Activated CD4-positive, alpha-beta T cell treated with anti-CD3 and anti-CD28 coated beads, Interleukin-2, amount 10 ng/mL, durations not matched to agents 24 days and 14 days (primary cell): ENCODE results near the gene FAM184A. TPM values are rescaled to one million over a fixed set of nuclear protein-coding genes. Genes with fewer than 3 reads are reported as not detected.
"Not testable (repeated sequence)": the region's sequence is repeated elsewhere in the genome, so short reads cannot be mapped to it uniquely, and the experiment has no call there.

Experiments used
- DNase-seq: peaks from one replicate; pipeline ENCODE4 v3.0.0; 2022
- H3K27ac Mint-ChIP-seq: one replicate; pipeline ENCODE4 v1.8.0; 2022; ENCODE audit warnings: mild to moderate bottlenecking, mixed read lengths
- H3K27me3 Mint-ChIP-seq: one replicate; pipeline ENCODE4 v1.8.0; 2022; ENCODE audit warnings: mixed read lengths
- H3K36me3 Mint-ChIP-seq: one replicate; pipeline ENCODE4 v1.8.0; 2022; ENCODE audit warnings: low read depth, mild to moderate bottlenecking, mixed read lengths
- H3K4me1 Mint-ChIP-seq: one replicate; pipeline ENCODE4 v1.8.0; 2021; ENCODE audit warnings: mixed read lengths
- H3K4me3 Mint-ChIP-seq: one replicate; pipeline ENCODE4 v1.8.0; 2022; ENCODE audit warnings: mild to moderate bottlenecking, moderate library complexity, mixed read lengths
- H3K9me3 Mint-ChIP-seq: one replicate; pipeline ENCODE4 v1.8.0; 2021; ENCODE audit warnings: mixed read lengths
- intact Hi-C: fragments of 100-400 bp; cut with micrococcal nuclease; formaldehyde crosslinking; loops from one replicate; pipeline ENCODE4 v1.15.1; 2023
- total RNA-seq: library from RNA; stranded (reverse); gene quantifications from 2 replicates; pipeline ENCODE4 v1.2.3, GENCODE V29; 2022

Gene FAM184A, protein sequence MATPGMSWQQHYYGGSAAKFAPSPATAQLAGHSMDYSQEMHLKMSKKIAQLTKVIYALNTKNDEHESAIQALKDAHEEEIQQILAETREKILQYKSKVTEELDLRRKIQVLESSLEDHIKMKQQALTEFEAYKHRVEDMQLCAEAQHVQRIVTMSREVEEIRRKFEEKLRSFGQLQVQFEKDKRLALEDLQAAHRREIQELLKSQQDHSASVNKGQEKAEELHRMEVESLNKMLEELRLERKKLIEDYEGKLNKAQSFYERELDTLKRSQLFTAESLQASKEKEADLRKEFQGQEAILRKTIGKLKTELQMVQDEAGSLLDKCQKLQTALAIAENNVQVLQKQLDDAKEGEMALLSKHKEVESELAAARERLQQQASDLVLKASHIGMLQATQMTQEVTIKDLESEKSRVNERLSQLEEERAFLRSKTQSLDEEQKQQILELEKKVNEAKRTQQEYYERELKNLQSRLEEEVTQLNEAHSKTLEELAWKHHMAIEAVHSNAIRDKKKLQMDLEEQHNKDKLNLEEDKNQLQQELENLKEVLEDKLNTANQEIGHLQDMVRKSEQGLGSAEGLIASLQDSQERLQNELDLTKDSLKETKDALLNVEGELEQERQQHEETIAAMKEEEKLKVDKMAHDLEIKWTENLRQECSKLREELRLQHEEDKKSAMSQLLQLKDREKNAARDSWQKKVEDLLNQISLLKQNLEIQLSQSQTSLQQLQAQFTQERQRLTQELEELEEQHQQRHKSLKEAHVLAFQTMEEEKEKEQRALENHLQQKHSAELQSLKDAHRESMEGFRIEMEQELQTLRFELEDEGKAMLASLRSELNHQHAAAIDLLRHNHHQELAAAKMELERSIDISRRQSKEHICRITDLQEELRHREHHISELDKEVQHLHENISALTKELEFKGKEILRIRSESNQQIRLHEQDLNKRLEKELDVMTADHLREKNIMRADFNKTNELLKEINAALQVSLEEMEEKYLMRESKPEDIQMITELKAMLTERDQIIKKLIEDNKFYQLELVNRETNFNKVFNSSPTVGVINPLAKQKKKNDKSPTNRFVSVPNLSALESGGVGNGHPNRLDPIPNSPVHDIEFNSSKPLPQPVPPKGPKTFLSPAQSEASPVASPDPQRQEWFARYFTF
- total RNA-seq = 7.5 and 9.0 TPM in 2 replicates

DNA sequence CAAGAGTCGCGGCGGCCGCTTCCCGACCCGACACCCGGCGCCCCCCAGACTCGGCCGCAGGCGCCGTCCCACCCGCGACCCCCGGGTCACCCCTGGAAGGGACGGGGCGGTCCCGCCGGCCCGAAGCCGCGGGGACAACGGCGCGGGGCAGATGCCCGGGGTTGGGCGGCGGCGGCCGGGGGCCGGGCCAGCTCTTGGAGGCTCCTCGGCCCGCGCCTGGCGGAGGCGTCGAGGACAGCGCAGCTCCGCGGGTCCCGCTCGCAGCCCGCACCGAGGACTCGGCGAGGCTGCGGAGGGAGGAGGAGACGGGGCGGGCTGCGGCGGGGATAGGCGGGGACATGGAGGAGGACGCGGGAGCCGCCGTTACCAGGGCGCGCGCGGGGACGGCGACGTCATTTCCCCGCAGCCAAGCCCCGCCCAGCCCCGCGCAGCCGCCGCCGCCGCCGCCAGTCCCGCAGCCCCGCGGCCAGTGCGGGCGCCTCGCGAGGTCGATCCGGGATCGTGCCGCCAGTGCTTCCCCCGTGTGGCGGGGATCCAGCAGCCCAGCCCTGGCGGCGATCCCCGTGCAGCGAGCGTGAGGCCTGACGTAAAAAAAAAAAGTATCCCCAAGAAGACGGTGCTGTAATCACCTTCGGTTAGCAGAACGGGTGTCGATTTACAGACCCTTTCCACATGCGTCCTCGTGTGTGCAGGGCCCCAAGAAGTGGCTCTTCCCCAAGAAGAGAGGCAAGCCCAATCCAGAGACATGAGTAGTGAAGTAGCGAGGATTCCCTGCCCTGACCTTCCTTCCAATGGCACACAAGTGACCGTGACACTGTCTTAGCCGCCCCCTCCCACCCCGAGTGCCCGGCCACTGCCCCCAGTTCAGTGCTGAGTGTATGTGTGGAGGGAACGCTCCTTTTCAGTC, at the start of gene FAM184A:
TSS of gene FAM184A (minus strand) at position 289 of the 907 bp plus-strand sequence. CDS start 365 bp downstream, outside the sequence.
- intact Hi-C loops = loop anchor here (1.0 to 10.0 kb wide), 5 partner anchors 34 to 424 kb away; partner anchors contain the start of genes CEP85L and MCM9

DNA sequence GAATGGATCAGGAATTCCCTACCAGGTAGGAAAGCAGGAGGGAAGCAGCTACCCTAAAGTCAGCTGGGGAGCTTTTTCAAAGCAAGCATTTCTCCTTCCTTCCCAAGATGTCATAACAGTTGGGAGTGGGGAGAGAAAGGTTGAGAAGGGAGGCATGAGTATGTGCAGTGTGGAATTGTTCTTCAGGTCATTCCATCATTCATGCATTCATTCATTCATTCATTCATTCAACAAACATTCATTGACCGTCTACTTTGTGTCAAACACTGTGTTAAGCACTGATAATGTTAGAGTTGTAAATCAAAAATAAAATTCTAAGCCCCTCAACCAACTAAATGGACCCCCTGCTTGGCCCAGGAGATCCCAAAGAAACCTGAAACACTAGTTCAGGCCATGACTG, 49.2 kb upstream of the FAM184A start:
- DNase-seq = no peak
- H3K4me3 Mint-ChIP-seq = no peak overlapping the region
- intact Hi-C loops = no loop called here

More for the DNA sequence above, at the start of gene FAM184A:
- peak; percentile 94 for DNase-seq
- H3K4me1 Mint-ChIP-seq = peaks cover 37% of the 10 kb centered on the region
- H3K27me3 Mint-ChIP-seq = peaks cover 6% of the 10 kb centered on the region
- peaks cover 6% of the 10 kb centered on the region for H3K9me3 Mint-ChIP-seq
- no peaks in the 10 kb centered on the region for H3K36me3 Mint-ChIP-seq
- H3K27ac Mint-ChIP-seq = peak within 1 kb of the TSS; percentile 93
- peak within 1 kb of the TSS; percentile 93 for H3K4me3 Mint-ChIP-seq

DNA sequence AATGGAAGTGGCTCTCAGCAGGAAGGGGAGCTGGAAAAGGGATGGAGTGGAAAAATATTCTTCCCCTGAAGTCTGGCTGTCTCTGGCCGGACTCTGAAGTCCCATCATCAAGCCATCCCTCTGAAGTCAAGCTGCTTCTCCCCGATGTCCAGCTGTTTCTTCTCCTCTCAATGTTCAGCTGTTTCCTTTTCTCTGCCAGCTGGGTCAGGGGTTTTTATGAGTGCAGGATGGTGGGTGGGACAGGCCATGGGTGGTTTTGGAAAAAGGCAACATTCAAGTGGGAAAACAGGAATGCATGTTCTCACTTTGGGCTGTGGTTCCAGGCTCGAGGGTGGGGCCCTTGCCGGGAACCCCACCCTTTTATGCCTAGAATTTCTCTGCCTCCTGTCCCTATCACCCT, 48.4 kb upstream of the FAM184A start:
- H3K4me1 Mint-ChIP-seq = peaks cover 12% of the 10 kb centered on the region
- no peak overlapping the region for H3K27ac Mint-ChIP-seq
- no peaks in the 10 kb centered on the region for H3K36me3 Mint-ChIP-seq
- no peaks in the 10 kb centered on the region for H3K9me3 Mint-ChIP-seq
- DNase-seq = no peak
- intact Hi-C loops = no loop called here
- peaks cover 4% of the 10 kb centered on the region for H3K27me3 Mint-ChIP-seq
- H3K4me3 Mint-ChIP-seq = no peak overlapping the region

More for the DNA sequence above, 49.2 kb upstream of the FAM184A start:
- Mint-ChIP-seq H3K27me3 (peaks cover 4% of the 10 kb centered on the region), H3K9me3 (no peaks in the 10 kb centered on the region), H3K4me1 (peaks cover 12% of the 10 kb centered on the region), H3K36me3 (no peaks in the 10 kb centered on the region), H3K27ac (no peak overlapping the region)

DNA sequence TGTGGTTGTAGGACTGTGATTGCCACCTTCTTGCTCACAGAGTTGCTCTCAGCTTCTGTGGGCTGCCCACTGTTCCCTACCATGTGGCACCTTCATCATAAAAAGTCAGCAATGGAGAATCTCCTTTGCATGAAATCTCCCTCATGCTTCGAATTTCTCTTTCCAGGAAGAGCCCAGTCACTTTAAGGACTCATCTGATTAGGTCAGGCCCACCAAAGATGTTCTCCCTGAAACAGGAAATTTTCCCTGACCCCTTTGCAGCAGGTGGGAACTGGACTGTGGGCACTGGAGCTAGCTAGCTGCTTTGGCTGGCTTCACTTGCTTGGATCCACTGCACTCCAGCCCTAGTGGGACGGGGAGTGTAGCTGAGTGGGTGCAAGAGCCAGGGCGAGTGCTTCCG, 47.7 kb upstream of the FAM184A start:
- DNase-seq = no peak
- H3K36me3 Mint-ChIP-seq = no peaks in the 10 kb centered on the region
- H3K27me3 Mint-ChIP-seq = peaks cover 4% of the 10 kb centered on the region
- no peak overlapping the region for H3K4me3 Mint-ChIP-seq
- H3K9me3 Mint-ChIP-seq = no peaks in the 10 kb centered on the region
- peaks cover 12% of the 10 kb centered on the region for H3K4me1 Mint-ChIP-seq
- no peak overlapping the region for H3K27ac Mint-ChIP-seq
- intact Hi-C loops = no loop called here

DNA sequence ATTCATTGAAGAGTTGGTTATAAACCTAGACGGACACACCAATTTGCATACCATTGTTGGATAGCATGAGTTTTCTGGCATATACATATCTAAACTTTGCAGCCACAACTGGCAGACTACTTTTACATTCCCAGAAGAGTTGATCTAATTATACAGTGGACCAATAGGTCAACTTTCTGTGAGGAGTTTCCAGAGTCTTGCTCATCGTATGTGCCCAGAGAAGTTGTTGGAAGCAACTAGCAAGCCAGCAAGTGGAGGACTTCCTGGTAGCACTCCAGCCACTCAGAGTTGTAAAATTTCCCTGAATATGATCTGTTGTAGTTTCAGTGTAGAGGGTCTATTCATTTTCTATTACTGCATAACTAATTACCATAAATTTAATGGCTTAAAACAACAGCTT, 47.1 kb upstream of the FAM184A start:
- Mint-ChIP-seq H3K27me3 (peaks cover 4% of the 10 kb centered on the region), H3K27ac (no peak overlapping the region), H3K9me3 (no peaks in the 10 kb centered on the region), H3K4me1 (peaks cover 12% of the 10 kb centered on the region), H3K4me3 (no peak overlapping the region), H3K36me3 (no peaks in the 10 kb centered on the region)
- intact Hi-C loops = no loop called here
- no peak for DNase-seq

DNA sequence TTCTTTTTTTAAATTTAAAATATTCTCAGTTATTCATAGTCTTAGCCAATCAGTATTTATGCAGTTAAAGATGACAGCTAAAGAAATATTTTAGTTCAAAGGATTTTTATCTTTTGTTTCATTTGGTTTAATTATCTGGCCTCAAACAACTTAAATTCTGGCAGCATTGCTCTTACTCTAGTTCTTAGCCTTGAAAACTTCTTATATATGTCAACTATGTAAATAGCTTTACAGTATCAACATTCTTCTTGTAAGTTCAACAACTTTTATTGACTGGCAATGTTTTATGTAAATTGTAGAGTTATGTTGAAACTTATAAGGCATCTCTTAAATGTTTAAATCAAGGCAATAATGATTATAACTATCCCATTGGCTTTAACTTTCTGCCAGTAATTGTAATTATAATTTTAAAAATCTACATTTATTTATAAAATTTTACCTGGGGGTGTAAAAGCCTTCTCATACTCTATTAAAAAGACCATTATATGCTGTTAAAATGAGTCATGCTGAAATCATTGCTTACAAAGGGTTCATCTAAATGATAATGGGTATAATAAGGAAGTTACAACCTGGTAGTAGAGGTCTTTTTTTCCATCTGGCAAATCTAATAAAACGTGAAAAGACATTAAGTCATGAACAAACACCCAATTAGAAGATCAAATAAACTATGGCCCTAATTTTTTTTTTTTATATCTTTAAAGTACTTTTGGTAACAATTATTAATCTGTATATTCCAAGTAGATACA, 45.8 kb upstream of the FAM184A start:
- H3K9me3 Mint-ChIP-seq = no peaks in the 10 kb centered on the region
- intact Hi-C loops = no loop called here
- no peak for DNase-seq
- peaks cover 5% of the 10 kb centered on the region for H3K4me1 Mint-ChIP-seq
- H3K27ac Mint-ChIP-seq = no peak overlapping the region
- no peak overlapping the region for H3K4me3 Mint-ChIP-seq
- H3K36me3 Mint-ChIP-seq = no peaks in the 10 kb centered on the region
- H3K27me3 Mint-ChIP-seq = peaks cover 5% of the 10 kb centered on the region

DNA sequence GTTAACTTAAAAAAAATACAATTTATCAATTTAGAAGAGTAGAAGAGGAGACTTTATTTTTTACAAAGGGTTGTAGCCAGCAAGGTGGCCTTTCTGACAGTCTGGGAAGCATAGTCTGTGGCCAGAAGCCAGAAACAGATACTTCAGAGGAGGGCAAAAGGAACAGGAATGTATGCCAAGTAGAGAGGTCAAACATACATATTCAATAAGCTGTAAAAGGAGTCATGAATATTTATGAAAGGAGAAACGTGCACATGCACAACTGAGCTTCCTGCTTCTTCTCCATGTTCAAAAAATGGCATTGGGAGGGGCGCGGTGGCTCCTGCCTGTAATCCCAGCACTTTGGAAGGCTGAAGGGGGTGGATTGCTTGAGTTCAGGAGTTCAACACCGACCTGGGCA, 43.9 kb upstream of the FAM184A start:
- H3K4me1 Mint-ChIP-seq = no peaks in the 10 kb centered on the region
- H3K36me3 Mint-ChIP-seq = no peaks in the 10 kb centered on the region
- no peak overlapping the region for H3K27ac Mint-ChIP-seq
- peaks cover 5% of the 10 kb centered on the region for H3K27me3 Mint-ChIP-seq
- no peak overlapping the region for H3K4me3 Mint-ChIP-seq
- DNase-seq = no peak
- intact Hi-C loops = no loop called here
- no peaks in the 10 kb centered on the region for H3K9me3 Mint-ChIP-seq

DNA sequence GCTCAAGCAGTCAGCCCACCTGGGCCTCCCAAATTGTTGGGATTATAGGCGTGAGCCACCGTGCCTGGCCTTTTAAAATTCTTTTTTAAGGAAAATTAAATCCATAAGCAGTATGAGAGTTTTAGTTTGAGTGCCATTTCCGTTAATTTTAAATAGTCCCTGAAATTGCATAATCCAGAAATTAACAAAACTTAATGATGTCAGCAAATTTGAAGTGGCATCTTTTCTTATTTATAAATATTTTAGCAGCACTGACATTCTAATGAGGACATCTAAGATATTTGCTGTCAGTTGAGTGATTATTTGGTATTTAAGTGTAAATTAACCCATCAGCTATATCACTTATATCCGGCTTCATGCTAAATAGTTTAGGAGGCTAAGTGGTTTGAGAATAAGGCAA, 42.9 kb upstream of the FAM184A start:
- Mint-ChIP-seq H3K4me1 (no peaks in the 10 kb centered on the region), H3K27ac (no peak overlapping the region)

DNA sequence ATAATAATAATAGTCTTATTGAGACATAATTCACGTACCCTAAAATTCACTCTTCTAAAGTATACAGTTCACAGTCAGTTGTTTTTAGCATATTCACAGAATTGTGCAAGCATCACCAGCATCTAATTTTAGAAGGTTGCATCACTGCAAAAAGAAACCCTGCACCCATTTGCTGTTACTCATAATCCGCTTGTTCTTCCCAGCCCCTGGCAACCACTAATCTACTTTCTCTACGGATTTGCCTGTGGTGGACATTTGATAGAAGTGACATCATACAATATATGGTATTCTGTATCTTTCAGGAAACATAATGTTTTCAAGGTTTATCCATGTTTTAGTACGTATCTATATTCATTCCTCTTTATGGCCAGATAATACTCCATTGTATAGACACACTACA, 41.5 kb upstream of the FAM184A start:
- intact Hi-C loops = loop anchor here (10.0 kb wide), 2 partner anchors 565 to 1145 kb away; no protein-coding TSS in a partner anchor
- Mint-ChIP-seq H3K27me3 (peaks cover 8% of the 10 kb centered on the region), H3K36me3 (no peaks in the 10 kb centered on the region), H3K27ac (no peak overlapping the region), H3K9me3 (no peaks in the 10 kb centered on the region), H3K4me3 (no peak overlapping the region), H3K4me1 (no peaks in the 10 kb centered on the region)
- DNase-seq = no peak

More for the DNA sequence above, 42.9 kb upstream of the FAM184A start:
- no peak overlapping the region for H3K4me3 Mint-ChIP-seq
- H3K36me3 Mint-ChIP-seq = no peaks in the 10 kb centered on the region
- DNase-seq = no peak
- intact Hi-C loops = no loop called here
- no peaks in the 10 kb centered on the region for H3K9me3 Mint-ChIP-seq
- H3K27me3 Mint-ChIP-seq = peaks cover 8% of the 10 kb centered on the region

DNA sequence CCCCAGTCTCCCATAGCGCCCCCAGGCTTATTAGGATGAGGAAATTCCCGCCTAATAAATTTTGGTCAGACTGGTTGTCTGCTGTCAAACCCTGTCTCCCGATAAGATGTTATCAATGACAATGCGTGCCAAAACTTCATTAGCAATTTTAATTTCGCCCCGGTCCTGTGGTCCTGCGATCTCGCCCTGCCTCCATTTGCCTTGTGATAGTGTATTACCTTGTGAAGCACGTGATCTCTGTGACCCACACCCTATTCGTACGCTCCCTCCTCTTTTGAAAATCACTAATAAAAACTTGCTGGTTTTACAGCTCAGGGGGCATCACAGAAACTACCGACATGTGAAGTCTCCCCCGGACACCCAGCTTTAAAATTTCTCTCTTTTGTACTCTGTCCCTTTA, 40.6 kb upstream of the FAM184A start:
- not testable (repeated sequence) for H3K27ac Mint-ChIP-seq, H3K4me1 Mint-ChIP-seq, H3K4me3 Mint-ChIP-seq, H3K9me3 Mint-ChIP-seq, H3K27me3 Mint-ChIP-seq, H3K36me3 Mint-ChIP-seq, DNase-seq
- intact Hi-C loops = loop anchor here (10.0 kb wide), 2 partner anchors 564 to 1144 kb away; no protein-coding TSS in a partner anchor

DNA sequence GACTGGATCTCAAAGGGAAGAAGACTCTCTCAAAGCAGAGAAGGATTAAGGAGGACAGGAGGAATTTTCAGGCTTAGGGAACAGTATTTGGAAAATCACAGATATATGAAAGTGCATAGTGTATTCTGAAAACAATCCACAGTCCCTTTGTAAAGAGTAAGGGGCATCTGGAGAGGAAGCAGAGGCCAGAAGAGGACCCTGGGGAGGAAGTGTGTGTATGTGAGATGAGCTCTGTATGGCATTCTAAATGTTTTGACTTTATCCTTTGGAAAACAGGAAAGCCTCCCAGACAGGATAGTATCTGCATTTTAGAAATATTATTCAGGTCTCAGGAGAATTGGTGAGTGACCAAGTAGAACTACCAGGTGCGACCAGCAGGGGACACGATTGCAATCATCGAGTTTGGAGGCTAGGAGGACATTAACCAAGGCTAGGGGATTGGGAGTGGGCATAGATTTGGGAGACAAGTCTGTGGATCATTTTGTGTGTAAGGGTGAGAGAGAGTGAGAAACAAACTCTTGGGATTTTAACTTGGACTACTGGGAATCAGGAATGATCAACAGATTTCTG, 38.3 kb upstream of the FAM184A start:
- Mint-ChIP-seq H3K27me3 (peaks cover 8% of the 10 kb centered on the region), H3K4me3 (no peak overlapping the region), H3K27ac (no peak overlapping the region), H3K4me1 (peaks cover 1% of the 10 kb centered on the region), H3K36me3 (no peaks in the 10 kb centered on the region), H3K9me3 (no peaks in the 10 kb centered on the region)
- intact Hi-C loops = loop anchor here (10.0 kb wide), 2 partner anchors 562 to 1142 kb away; no protein-coding TSS in a partner anchor
- DNase-seq = no peak

DNA sequence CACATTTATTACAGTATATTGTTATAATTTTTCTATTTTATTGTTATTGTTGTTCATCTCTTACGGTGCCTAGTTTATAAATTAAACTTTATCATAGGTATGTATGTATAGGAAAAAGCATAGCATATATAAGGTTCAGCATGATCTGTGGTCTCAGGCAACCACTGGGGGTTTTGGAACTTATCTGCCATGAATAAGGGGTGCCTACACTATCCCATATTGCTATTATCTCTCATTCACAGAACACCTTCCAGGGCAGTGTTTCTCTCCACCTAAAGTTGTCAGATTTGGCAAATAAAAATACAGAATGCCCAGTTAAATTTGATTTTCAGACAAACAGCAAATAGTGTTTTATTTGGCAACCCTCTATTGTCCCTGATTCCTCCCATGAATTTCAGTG, 35.5 kb upstream of the FAM184A start:
- Mint-ChIP-seq H3K27me3 (peaks cover 4% of the 10 kb centered on the region), H3K9me3 (no peaks in the 10 kb centered on the region), H3K27ac (no peak overlapping the region), H3K4me1 (peaks cover 7% of the 10 kb centered on the region), H3K4me3 (no peak overlapping the region), H3K36me3 (no peaks in the 10 kb centered on the region)
- intact Hi-C loops = loop anchor here (5.0 to 10.0 kb wide), 3 partner anchors 37 to 1139 kb away; partner anchors contain the start of gene FAM184A
- no peak for DNase-seq
